GM19023 (cell line): ENCODE results near the gene DPH2.

Experiments used
- ATAC-seq: cut with Tn5 transposase; IDR thresholded peaks from one replicate; pipeline ENCODE4 v1.9.1; 2021; ENCODE audit warnings: mild to moderate bottlenecking, moderate library complexity; ENCODE audit not compliant: unreplicated experiment

The DPH2 gene

DNA sequence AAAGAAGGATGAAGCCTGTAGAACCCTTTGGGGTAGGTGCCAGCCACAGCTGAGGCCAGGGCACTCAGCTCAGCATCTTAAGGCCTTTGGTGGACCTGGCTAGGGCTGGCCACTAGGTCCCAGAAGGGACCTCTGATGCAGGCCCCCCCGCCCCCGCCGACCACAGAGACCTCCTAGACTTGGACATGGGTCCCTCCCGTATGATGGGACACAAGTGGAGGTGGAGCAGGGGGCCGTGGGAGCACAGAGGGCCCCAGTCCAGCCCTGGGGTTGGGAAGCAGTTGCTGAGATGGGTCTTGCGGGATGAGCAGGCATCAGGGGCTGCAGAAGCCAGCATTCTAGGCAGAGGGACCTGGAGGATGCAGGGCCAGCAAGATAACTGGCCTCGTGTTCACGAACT lies 12.4 kb downstream of the DPH2 start:
- ATAC-seq: no peak

GRCh38 chr1:43982808-43983207 lies 13.0 kb downstream of the DPH2 start:
- ATAC-seq: no peak

- ATAC-seq: no peak
These were observed 13.6 kb downstream of the DPH2 start for GRCh38 chr1:43983253-43983899.

GRCh38 chr1:43984855-43985254 lies 15.0 kb downstream of the DPH2 start:
- ATAC-seq: no peak

- ATAC-seq: no peak
These were observed 16.3 kb downstream of the DPH2 start for GRCh38 chr1:43985984-43986595.

GRCh38 chr1:43986712-43987111 lies 16.9 kb downstream of the DPH2 start:
- ATAC-seq: no peak

GRCh38 chr1:43987159-43987902 lies 17.5 kb downstream of the DPH2 start:
- no peak for ATAC-seq

DNA sequence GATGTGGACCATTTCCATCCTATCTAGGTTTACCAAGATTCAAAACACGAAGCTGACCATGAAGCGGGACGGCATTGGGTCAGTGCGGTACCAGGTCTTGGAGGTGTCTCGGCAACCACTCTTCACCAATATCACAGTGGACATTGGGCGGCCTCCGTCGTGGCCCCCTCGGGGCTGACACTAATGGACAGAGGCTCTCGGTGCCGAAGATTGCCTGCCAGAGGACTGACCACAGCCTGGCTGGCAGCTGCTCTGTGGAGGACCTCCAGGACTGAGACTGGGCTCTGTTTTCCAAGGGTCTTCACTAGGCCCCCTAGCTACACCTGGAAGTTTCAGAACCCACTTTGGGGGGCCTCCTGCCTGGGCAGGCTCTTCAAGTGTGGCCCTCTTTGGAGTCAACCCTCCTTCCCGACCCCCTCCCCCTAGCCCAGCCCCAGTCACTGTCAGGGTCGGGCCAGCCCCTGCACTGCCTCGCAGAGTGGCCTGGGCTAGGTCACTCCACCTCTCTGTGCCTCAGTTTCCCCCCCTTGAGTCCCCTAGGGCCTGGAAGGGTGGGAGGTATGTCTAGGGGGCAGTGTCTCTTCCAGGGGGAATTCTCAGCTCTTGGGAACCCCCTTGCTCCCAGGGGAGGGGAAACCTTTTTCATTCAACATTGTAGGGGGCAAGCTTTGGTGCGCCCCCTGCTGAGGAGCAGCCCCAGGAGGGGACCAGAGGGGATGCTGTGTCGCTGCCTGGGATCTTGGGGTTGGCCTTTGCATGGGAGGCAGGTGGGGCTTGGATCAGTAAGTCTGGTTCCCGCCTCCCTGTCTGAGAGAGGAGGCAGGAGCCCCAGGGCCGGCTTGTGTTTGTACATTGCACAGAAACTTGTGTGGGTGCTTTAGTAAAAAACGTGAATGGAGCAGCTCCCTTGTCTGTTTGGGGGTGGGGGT lies 20.7 kb downstream of the DPH2 start:
- no peak for ATAC-seq

DNA sequence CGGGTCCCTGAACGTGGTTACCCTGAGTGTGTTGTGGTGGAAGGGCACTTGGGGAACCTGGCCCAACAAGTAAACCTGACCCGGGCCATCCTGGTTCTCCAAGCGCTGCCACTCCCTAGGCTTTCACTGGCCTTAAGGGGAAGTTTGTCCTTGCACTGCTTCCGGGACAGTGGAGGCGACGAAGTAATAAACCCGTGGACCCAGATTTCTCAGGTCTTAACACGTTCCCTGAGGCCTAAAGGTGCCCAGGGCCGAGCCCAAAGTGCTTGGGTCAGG lies 21.3 kb downstream of the DPH2 start:
- no peak for ATAC-seq

- ATAC-seq: peak; percentile 81
These were observed 21.8 kb downstream of the DPH2 start, which contains the start of gene CCDC24 for GRCh38 chr1:43991476-43992231. Gene CCDC24, plus strand, starts transcription at chr1:43991599. Its CDS starts 280 bp downstream, at chr1:43991879.

DNA sequence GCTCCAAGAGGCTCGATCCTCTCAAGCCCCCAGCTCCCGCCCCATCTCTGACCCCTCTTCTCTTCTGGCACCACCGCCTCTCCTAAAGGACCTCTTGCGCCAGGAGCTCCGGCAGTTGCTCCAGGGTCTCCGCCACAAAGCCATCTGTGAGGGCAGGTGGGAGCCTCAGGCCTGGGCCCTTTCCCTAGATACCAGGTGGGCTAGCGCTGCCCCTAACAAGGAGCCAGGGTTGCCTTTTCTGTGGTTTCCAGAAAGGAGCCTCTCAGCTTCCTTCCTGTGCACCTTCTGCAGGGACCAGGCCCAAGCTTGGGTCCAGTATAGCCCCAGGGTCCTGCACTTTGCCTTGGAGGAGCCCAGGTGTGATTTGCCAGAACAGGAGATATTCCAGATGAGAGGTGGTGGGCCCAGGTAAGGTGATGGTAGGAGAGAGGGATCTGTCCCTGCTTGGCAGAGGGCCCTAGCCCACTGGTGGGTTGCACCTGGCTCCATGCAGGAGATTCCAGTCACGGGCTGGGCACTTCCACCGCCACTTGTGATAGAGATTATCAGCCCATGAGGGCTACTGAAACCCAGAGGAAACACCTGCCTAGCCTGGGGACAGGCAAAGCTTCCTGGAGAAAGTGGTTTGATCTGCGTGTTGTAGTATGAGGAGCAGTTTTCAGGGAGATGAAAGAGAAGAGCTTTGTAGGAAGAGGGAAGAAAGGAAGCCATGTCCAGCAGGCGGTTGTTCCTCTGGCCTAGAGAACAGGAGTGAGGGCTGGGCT lies 22.6 kb downstream of the DPH2 start:
- ATAC-seq: no peak

- ATAC-seq: no peak
These were observed 23.6 kb downstream of the DPH2 start for GRCh38 chr1:43993206-43993914.

- ATAC-seq: no peak
These were observed 24.3 kb downstream of the DPH2 start for GRCh38 chr1:43994071-43994470.

DNA sequence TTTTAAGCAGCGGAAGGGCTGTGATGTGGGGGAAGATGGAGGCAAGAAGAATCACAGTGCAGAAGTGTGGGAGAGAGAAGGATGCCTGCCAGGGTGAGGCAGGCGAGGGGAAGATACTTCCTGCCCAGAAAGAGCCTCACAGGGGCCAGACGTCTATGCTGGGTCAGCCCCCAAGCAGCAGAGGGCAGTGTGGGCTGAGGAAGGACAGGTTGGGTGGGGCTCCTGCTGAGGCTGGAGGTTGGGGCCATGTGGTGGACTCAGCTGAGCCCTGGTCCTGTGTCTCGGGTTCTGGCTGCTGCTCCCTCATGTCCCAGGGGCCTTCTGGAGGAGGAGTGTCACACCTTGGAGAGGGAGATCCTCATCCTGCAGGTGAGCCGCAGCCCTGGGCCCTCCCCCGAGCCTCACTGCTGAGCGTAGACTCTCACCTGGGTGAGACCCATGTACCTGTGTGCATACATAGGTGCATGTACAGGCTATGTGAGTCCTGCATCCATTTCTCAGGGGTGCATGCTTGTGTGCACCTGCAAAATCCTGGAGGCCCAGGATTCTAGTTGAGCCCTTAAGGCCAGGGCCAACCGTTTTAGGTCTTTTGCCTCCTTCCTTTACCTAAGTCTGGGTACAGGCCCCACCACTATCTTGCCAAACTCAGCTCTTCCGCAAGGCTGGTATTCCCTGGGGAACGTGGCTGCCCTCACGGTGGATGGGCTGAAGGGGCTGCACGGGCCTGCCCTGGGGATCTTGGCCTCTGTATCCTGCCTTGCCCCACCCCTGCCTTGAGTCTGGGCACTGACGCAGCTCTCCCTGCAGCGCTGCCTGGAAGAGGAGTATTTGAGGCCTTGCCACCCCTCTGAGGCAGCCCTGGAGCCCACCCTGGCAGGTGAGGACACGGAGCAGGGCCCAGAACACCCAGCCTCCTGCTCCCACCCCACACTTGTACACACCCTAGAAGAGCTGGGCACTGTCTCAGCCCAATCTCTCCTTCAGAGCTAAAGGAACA lies 25.3 kb downstream of the DPH2 start:
- ATAC-seq: no peak

- ATAC-seq: no peak
These were observed 26.3 kb downstream of the DPH2 start for GRCh38 chr1:43995984-43996732.

DNA sequence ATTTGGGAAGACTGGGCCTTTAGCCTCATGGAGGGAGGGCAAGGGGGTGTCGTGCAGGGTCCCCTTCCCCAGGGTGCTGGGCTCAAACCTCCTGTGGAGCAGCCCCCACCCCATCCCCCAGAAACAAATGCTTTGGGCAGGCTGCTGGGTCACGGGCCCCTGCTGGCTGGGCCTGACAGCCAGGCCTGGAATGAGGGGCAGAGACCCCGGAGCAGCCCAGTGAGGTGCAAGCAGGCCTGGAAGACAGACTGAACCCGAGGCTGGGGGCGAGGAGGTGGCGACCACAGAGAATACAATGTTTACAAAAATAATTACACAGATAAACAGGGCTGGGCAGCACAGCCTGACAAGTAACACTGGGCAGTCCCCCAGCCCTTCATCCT lies 26.9 kb downstream of the DPH2 start:
- ATAC-seq: no peak

GRCh38 chr1:43997295-43997999 lies 27.6 kb downstream of the DPH2 start:
- ATAC-seq: no peak
